ENCODE data around the gene GADL1. TPM values are rescaled to one million over a fixed set of nuclear protein-coding genes. Genes with fewer than 3 reads are reported as not detected.

The GADL1 gene
- total RNA-seq, 1 experiment from 2014 or later = not detected

GRCh38 chr3:30941342-30941741 lies 46.9 kb upstream of the GADL1 start:
- no peak overlapping the region for H3K4me2 ChIP-seq
- no peaks in the 10 kb centered on the region for H3K27me3 ChIP-seq (ENCODE audit: insufficient read depth, low read depth)
- intact Hi-C loops (cut with micrococcal nuclease; ENCODE audit: unreplicated experiment) = no loop called here
- BruUV-seq (replicated peaks) = no TSS peak
- ChIA-PET POLR2A (ENCODE audit: unreplicated experiment) (no interaction called here), CTCF (no interaction called here)
- H3K9me2 ChIP-seq (ENCODE audit: insufficient read depth) = no peaks in the 10 kb centered on the region
- no peak overlapping the region for H2AFZ ChIP-seq
- TF ChIP-seq EZH2 (IDR thresholded peaks at IDR 0.05; ENCODE audit: low read depth) (no peak), CTCF (conservative IDR thresholded peaks at IDR 0.05) (no peak)
- H3K79me2 ChIP-seq (ENCODE audit: low read depth) = no peaks in the 10 kb centered on the region
- H3K27ac ChIP-seq = no peak overlapping the region
- no peaks in the 10 kb centered on the region for H3F3A ChIP-seq (ENCODE audit: insufficient read depth, low read depth)
- no peaks in the 10 kb centered on the region for H3K9me3 ChIP-seq (ENCODE audit: insufficient read depth, low read depth)
- no peak overlapping the region for H3K4me3 ChIP-seq
- H3K4me1 ChIP-seq (replicated peaks; ENCODE audit: insufficient read depth) = no peaks in the 10 kb centered on the region
- H3K36me3 ChIP-seq (ENCODE audit: low read depth) = no peaks in the 10 kb centered on the region
- DNase-seq = no peak
- H4K20me1 ChIP-seq (ENCODE audit: insufficient read depth) = no peaks in the 10 kb centered on the region

GRCh38 chr3:30940740-30941139 lies 46.3 kb upstream of the GADL1 start:
- BruUV-seq (replicated peaks) = no TSS peak
- Histone ChIP-seq H3K4me1 (replicated peaks; ENCODE audit: insufficient read depth) (no peaks in the 10 kb centered on the region), H3K4me3 (no peak overlapping the region), H4K20me1 (ENCODE audit: insufficient read depth) (no peaks in the 10 kb centered on the region), H3K36me3 (ENCODE audit: low read depth) (no peaks in the 10 kb centered on the region), H3K4me2 (no peak overlapping the region), H2AFZ (no peak overlapping the region), H3K9me2 (ENCODE audit: insufficient read depth) (no peaks in the 10 kb centered on the region), H3K79me2 (ENCODE audit: low read depth) (no peaks in the 10 kb centered on the region), H3F3A (ENCODE audit: insufficient read depth, low read depth) (no peaks in the 10 kb centered on the region), H3K27ac (no peak overlapping the region), H3K9me3 (ENCODE audit: insufficient read depth, low read depth) (no peaks in the 10 kb centered on the region), H3K27me3 (ENCODE audit: insufficient read depth, low read depth) (no peaks in the 10 kb centered on the region)
- intact Hi-C loops (cut with micrococcal nuclease; ENCODE audit: unreplicated experiment) = no loop called here
- CTCF ChIA-PET = no interaction called here
- TF ChIP-seq CTCF (conservative IDR thresholded peaks at IDR 0.05) (no peak), EZH2 (IDR thresholded peaks at IDR 0.05; ENCODE audit: low read depth) (no peak)
- POLR2A ChIA-PET (ENCODE audit: unreplicated experiment) = no interaction called here
- DNase-seq = no peak

GRCh38 chr3:30934208-30934550 lies 39.7 kb upstream of the GADL1 start:
- Histone ChIP-seq H3K4me1 (replicated peaks; ENCODE audit: insufficient read depth) (no peaks in the 10 kb centered on the region), H3K9me3 (ENCODE audit: insufficient read depth, low read depth) (no peaks in the 10 kb centered on the region), H3K9me2 (ENCODE audit: insufficient read depth) (no peaks in the 10 kb centered on the region), H3K4me2 (no peak overlapping the region), H3K27ac (no peak overlapping the region), H3F3A (ENCODE audit: insufficient read depth, low read depth) (no peaks in the 10 kb centered on the region), H4K20me1 (ENCODE audit: insufficient read depth) (no peaks in the 10 kb centered on the region), H3K79me2 (ENCODE audit: low read depth) (no peaks in the 10 kb centered on the region), H2AFZ (no peak overlapping the region), H3K36me3 (ENCODE audit: low read depth) (no peaks in the 10 kb centered on the region), H3K4me3 (no peak overlapping the region), H3K27me3 (ENCODE audit: insufficient read depth, low read depth) (no peaks in the 10 kb centered on the region)
- ChIA-PET POLR2A (ENCODE audit: unreplicated experiment) (no interaction called here), CTCF (no interaction called here)
- no peak for TF ChIP-seq EZH2 (IDR thresholded peaks at IDR 0.05; ENCODE audit: low read depth)
- TF ChIP-seq CTCF (conservative IDR thresholded peaks at IDR 0.05) = no peak
- intact Hi-C loops (cut with micrococcal nuclease; ENCODE audit: unreplicated experiment) = no loop called here
- DNase-seq = no peak
- BruUV-seq (replicated peaks) = no TSS peak

Measured in PC-9 (cell line).